ENCODE measurements around the gene CD63. TPM values are rescaled to one million over a fixed set of nuclear protein-coding genes. Genes with fewer than 3 reads are reported as not detected.

The CD63 gene
- total RNA-seq, 2 experiments from 2014 or later = 203 to 206 TPM

DNA sequence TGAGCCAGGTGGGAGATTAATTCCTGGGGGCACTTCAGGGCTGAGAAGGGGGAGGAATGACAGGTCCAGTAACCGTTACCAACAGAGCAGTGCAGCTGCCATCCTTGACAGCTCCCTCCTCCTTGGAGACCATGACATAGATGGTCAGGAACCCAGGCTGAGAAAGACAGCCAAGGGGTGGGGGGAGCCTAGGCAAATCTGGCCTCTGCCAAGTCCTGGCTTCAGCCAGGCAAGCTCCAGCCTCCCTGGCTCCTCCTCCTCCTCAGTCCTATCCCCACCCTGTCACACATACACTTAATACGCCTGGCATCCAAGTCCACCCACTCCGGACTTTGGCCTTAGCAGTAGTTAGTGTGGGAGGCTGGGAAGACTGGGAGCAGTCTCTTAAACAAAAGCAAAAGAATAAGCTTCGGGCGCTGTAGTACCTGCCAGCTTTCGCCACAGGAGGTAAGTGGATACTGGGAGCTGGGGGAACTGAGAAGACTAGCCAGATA lies 8.7 kb downstream of the CD63 start, which contains the start of gene RDH5:
TSS of gene RDH5 (plus strand) at position 323 of the 494 bp plus-strand sequence. CDS start 792 bp downstream, outside the sequence.
- ATAC-seq = no peak
- H3K27me3 Mint-ChIP-seq (ENCODE audit: low read depth) = peaks cover 2% of the 10 kb centered on the region
- POLR2A ChIA-PET = interaction anchor here (1.1 to 3.3 kb wide), 2 partner anchors 10 to 210 kb away, joined by 3 to 21 read pairs; partner anchors contain the start of gene CD63
- CTCF ChIA-PET = interaction anchor here (1.1 to 7.6 kb wide), 5 partner anchors 10 to 219 kb away, joined by 3 to 170 read pairs (median 5); partner anchors contain the start of gene CD63
- DNase-seq = no peak
- peak within 1 kb of the TSS; percentile 15 for H3K4me3 Mint-ChIP-seq
- H3K4me1 Mint-ChIP-seq (ENCODE audit: low read depth) = peaks cover 71% of the 10 kb centered on the region
- peak within 1 kb of the TSS; percentile 57 for H3K27ac Mint-ChIP-seq
- H3K9me3 Mint-ChIP-seq (ENCODE audit: insufficient read depth) = no peaks in the 10 kb centered on the region
- H3K36me3 Mint-ChIP-seq (ENCODE audit: low read depth) = peaks cover 34% of the 10 kb centered on the region

DNA sequence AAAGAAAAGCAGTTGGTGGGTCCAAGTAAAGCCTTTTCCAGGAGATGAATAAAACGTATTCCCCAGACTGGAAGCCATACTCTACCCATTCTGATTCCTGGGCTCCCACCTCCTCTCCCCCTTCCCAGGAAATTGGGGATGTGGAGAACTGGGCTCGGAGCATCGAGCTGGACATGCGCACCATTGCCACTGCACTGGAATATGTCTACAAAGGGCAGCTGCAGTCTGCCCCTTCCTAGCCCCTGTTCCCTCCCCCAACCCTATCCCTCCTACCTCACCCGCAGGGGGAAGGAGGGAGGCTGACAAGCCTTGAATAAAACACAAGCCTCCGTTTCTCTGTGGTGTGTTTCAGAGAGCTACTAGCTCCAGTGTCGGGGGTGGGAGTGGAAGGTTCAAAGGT lies 9.4 kb downstream of the CD63 start:
- ChIA-PET POLR2A (interaction anchor here (0.6 to 3.3 kb wide), 3 partner anchors 11 to 431 kb away, joined by 3 to 21 read pairs (median 5); partner anchors contain the start of genes CD63 and RAB5B), CTCF (interaction anchor here (1.1 to 7.6 kb wide), 5 partner anchors 10 to 220 kb away, joined by 3 to 170 read pairs (median 5); partner anchors contain the start of gene CD63)
- Mint-ChIP-seq H3K36me3 (ENCODE audit: low read depth) (peaks cover 27% of the 10 kb centered on the region), H3K4me3 (no peak overlapping the region), H3K27ac (no peak overlapping the region), H3K9me3 (ENCODE audit: insufficient read depth) (no peaks in the 10 kb centered on the region), H3K27me3 (ENCODE audit: low read depth) (peaks cover 2% of the 10 kb centered on the region), H3K4me1 (ENCODE audit: low read depth) (peaks cover 64% of the 10 kb centered on the region)
- no peak for ATAC-seq
- no peak for DNase-seq

DNA sequence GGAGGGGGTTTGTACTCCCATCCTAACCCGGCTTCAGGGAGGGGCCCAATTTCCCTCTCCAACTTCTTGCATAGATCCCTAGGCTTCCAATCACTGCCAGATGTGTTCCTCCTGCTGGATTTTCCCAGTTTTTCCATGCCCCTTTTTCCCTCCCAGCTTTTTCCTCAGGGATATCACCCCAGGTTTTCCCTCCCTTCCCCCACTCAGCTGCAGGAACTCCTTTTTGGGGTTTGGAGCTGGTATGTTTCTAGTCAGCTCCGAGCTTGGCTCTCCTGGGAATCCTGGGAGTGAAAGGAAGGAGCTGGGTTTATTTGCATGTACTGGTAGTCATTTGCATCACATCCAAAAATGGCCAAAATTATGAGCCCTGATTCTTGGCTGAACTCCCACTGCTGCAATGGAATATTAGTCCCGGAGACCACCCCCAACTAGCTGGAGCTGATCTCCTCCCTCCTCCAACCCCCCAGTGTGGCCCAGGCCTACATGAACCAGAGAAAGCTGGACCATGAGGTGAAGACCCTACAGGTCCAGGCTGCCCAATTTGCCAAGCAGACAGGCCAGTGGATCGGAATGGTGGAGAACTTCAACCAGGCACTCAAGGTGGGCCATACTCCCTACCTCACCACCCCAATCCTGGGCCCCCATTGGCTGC lies 10.1 kb downstream of the CD63 start:
- H3K4me1 Mint-ChIP-seq (ENCODE audit: low read depth) = peaks cover 62% of the 10 kb centered on the region

DNA sequence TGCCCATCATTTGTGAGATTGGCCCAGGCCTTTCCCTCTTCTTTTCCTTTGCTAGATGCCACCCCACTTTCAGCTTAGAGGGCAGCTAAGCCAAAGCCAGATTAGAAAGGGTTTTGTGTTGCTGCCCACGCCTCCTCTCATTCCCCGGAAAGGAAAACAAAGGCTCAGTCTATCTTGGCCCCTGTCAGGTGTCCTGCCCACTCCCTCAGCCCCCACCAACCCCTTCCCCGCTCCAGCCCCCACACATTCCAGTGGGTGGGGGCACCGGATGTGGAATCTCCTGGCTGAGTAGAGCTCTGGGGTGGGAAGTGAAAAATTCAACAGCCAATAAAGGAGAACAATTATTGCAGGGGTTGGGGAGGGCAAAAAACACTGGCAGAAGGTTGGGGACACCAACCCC lies 10.8 kb downstream of the CD63 start:
- POLR2A ChIA-PET = interaction anchor here (2.0 to 3.3 kb wide), 2 partner anchors 12 to 20 kb away, joined by 10 to 28 read pairs; partner anchors contain the start of gene CD63
- CTCF ChIA-PET = interaction anchor here (1.4 to 6.8 kb wide), 3 partner anchors 12 to 61 kb away, joined by 3 to 43 read pairs (median 35); partner anchors contain the start of gene CD63
- Mint-ChIP-seq H3K4me3 (peak overlapping the region; percentile 97), H3K27ac (no peak overlapping the region), H3K9me3 (ENCODE audit: insufficient read depth) (no peaks in the 10 kb centered on the region), H3K4me1 (ENCODE audit: low read depth) (peaks cover 62% of the 10 kb centered on the region), H3K27me3 (ENCODE audit: low read depth) (peaks cover 6% of the 10 kb centered on the region), H3K36me3 (ENCODE audit: low read depth) (peaks cover 19% of the 10 kb centered on the region)
- ATAC-seq (no peak), DNase-seq (no peak)

More for the DNA sequence above, 10.1 kb downstream of the CD63 start:
- ATAC-seq (no peak), DNase-seq (no peak)
- H3K36me3 Mint-ChIP-seq (ENCODE audit: low read depth) = peaks cover 24% of the 10 kb centered on the region
- CTCF ChIA-PET = interaction anchor here (1.4 to 7.6 kb wide), 5 partner anchors 11 to 208 kb away, joined by 3 to 170 read pairs (median 5); partner anchors contain the start of gene CD63
- POLR2A ChIA-PET = interaction anchor here (0.8 to 3.3 kb wide), 3 partner anchors 11 to 255 kb away, joined by 3 to 21 read pairs (median 10); partner anchors contain the start of genes CD63 and RAB5B
- no peak overlapping the region for H3K27ac Mint-ChIP-seq
- peaks cover 3% of the 10 kb centered on the region for H3K27me3 Mint-ChIP-seq (ENCODE audit: low read depth)
- H3K4me3 Mint-ChIP-seq = no peak overlapping the region
- H3K9me3 Mint-ChIP-seq (ENCODE audit: insufficient read depth) = no peaks in the 10 kb centered on the region

DNA sequence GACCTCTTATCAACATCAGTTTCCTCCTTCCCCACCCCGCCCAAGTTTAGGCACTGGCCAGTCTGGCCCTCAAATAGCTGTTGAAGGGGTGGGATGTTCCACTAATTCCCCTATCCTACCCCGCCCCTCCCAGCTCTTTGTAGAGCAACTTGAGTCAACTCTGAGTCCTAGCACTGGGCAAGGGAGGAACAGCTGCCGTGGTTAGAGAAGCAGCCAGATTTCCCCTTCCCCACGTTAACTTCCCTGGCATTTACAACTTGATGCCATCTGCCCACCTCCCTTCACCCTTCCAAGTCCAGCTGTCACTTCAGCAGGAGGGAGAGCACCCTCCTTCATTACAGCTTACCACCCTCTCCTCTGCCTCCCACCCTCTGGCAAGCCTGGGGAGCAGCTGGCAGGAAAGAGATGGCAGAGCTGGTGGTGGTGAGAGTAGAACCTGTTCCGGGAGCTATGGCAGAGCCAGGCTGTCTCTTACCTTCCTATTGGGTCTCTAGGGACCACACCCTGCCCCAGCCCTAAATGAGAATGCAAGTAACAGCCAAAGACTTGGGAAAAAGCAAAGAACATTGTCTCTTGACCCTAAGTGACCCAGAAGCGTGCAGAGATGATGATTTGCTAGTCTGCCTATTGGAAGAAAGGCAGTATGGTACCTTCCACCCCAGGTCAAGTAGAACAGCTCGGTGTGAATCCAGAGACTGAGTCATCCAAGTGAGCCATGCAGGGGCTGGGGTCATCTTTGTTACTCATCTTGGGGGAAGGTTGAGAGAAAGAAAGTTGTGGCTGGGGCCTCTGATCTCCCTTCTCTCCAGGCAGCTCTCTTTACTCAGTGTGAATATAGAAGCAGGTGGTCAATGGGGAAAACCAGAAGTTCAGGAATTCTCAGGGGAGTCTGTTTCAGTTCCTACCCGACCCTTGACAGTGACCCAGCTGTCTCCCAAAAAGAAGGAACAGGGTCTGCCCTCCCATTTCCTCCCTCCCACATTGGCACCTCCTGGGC lies 11.5 kb downstream of the CD63 start:
- POLR2A ChIA-PET = interaction anchor here (2.0 to 3.3 kb wide), 2 partner anchors 12 to 21 kb away, joined by 10 to 28 read pairs; partner anchors contain the start of gene CD63
- Mint-ChIP-seq H3K27ac (peak overlapping the region; percentile 96), H3K27me3 (ENCODE audit: low read depth) (peaks cover 11% of the 10 kb centered on the region), H3K4me3 (peak overlapping the region; percentile 97), H3K36me3 (ENCODE audit: low read depth) (peaks cover 19% of the 10 kb centered on the region), H3K9me3 (ENCODE audit: insufficient read depth) (no peaks in the 10 kb centered on the region), H3K4me1 (ENCODE audit: low read depth) (peaks cover 62% of the 10 kb centered on the region)
- CTCF ChIA-PET = interaction anchor here (0.9 to 6.8 kb wide), 8 partner anchors 8 to 1974 kb away, joined by 3 to 43 read pairs (median 7); partner anchors contain the start of gene CD63
- no peak for ATAC-seq
- DNase-seq = no peak

DNA sequence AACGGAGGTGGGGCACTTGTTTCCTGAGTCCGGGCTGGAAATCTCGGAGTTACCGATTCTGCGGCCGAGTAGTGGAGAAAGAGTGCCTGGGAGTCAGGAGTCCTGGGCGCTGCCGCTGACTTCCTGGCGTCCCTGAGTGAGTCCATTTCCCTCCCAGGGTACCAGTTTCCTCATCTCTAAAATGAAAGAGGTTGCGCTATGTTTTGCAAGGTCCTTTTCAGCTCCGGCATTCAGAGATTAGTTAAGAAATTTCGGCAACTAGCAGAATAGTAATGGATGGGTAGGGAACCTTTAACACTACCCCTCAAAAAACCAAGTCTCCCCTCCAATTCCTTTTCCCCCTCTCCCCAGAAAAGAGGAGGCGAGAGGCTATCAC lies 12.2 kb downstream of the CD63 start:
- POLR2A ChIA-PET = interaction anchor here (1.2 to 3.3 kb wide), 6 partner anchors 8 to 217 kb away, joined by 3 to 28 read pairs (median 6); partner anchors contain the start of gene CD63
- ATAC-seq = peak; percentile 0

DNA sequence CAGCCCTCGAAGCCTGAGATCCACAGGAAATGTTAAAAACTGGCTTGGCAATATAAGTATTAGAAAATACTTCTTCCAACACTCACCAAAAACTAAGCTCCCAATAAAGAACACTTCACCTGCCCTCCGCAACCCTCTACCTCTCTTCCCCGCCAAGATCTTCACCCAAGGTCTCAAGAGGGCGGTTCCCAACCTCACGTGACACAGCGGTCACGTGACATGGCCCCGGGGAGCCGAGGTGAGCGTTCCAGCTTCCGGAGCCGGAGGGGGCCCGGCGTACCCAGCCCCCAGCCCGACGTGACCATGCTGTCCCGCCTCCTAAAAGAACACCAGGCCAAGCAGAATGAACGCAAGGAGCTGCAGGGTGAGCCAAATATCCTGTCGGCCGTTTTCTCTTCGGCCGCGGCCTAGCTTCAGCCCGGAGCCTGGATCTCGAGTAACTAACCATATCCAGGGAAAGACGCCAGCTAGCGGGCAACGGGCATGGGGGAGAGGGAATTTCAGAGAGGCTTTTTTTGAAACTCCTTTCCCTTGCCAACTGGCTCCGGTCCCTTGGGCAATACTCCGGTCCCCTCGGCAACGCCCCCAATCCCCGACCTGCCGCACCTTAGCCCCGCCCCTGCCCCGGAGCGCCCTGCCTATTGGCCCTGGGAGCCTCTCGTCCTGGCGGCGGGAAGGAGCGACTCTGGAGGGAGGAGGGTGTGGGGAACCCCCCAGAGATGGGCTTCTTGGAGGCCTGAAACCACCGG lies 12.8 kb downstream of the CD63 start, which contains the start of gene BLOC1S1:
TSS of gene BLOC1S1 (plus strand) at position 214 of the 749 bp plus-strand sequence. CDS start at position 220, 6 bp downstream.
- ChIA-PET POLR2A (interaction anchor here (1.2 to 3.3 kb wide), 6 partner anchors 9 to 218 kb away, joined by 3 to 28 read pairs (median 4); partner anchors contain the start of gene CD63), CTCF (interaction anchor here (1.0 to 6.8 kb wide), 10 partner anchors 9 to 1972 kb away, joined by 3 to 43 read pairs (median 6); partner anchors contain the start of gene CD63)
- DNase-seq (peak; percentile 95), ATAC-seq (peak; percentile 95)
- H3K4me3 Mint-ChIP-seq = peak within 1 kb of the TSS; percentile 97
- H3K4me1 Mint-ChIP-seq (ENCODE audit: low read depth) = peaks cover 54% of the 10 kb centered on the region
- peak within 1 kb of the TSS; percentile 96 for H3K27ac Mint-ChIP-seq
- H3K27me3 Mint-ChIP-seq (ENCODE audit: low read depth) = peaks cover 17% of the 10 kb centered on the region
- peaks cover 19% of the 10 kb centered on the region for H3K36me3 Mint-ChIP-seq (ENCODE audit: low read depth)
- no peaks in the 10 kb centered on the region for H3K9me3 Mint-ChIP-seq (ENCODE audit: insufficient read depth)

More for the DNA sequence above, 12.2 kb downstream of the CD63 start:
- Mint-ChIP-seq H3K27ac (peak overlapping the region; percentile 96), H3K9me3 (ENCODE audit: insufficient read depth) (no peaks in the 10 kb centered on the region), H3K4me3 (peak overlapping the region; percentile 97), H3K4me1 (ENCODE audit: low read depth) (peaks cover 59% of the 10 kb centered on the region), H3K27me3 (ENCODE audit: low read depth) (peaks cover 17% of the 10 kb centered on the region), H3K36me3 (ENCODE audit: low read depth) (peaks cover 19% of the 10 kb centered on the region)
- CTCF ChIA-PET = interaction anchor here (0.9 to 6.8 kb wide), 9 partner anchors 8 to 1973 kb away, joined by 4 to 43 read pairs (median 6); partner anchors contain the start of gene CD63
- DNase-seq = no peak

DNA sequence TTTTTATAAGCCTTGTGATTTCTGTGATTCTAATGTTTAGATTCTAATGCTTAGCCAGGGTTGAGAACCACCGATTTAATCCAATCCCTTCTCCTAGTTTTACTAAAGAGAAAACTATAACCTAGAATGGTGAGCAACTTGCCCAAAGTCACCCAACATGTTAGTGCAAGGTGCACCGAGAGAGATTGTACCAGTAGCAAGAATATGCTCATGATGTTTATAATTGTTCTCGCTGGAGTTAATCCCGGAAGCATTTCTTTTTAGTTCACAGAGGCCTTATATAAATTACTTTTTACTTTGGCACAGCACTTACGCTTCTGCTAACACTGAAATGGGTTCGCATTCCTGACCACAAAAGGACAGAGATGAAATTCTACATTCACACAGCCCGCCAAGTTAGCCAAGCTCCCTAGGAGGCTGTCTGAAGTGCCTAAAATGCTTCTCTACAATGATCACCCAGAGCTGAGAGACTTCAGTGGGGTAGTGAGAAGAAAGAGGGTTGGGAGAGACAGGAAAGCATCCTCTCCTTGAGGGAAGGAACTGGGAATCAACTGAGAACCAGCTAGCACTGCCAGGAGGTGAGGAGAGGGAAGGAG lies 13.5 kb downstream of the CD63 start:
- no peak for DNase-seq
- Mint-ChIP-seq H3K36me3 (ENCODE audit: low read depth) (peaks cover 19% of the 10 kb centered on the region), H3K9me3 (ENCODE audit: insufficient read depth) (no peaks in the 10 kb centered on the region), H3K4me1 (ENCODE audit: low read depth) (peaks cover 47% of the 10 kb centered on the region), H3K4me3 (peak overlapping the region; percentile 97), H3K27ac (peak overlapping the region; percentile 96), H3K27me3 (ENCODE audit: low read depth) (peaks cover 22% of the 10 kb centered on the region)
- ChIA-PET CTCF (interaction anchor here (1.0 to 6.8 kb wide), 8 partner anchors 9 to 1972 kb away, joined by 3 to 43 read pairs (median 6); partner anchors contain the start of gene CD63), POLR2A (interaction anchor here (1.2 to 3.3 kb wide), 6 partner anchors 8 to 218 kb away, joined by 3 to 28 read pairs (median 4); partner anchors contain the start of gene CD63)
- no peak for ATAC-seq

DNA sequence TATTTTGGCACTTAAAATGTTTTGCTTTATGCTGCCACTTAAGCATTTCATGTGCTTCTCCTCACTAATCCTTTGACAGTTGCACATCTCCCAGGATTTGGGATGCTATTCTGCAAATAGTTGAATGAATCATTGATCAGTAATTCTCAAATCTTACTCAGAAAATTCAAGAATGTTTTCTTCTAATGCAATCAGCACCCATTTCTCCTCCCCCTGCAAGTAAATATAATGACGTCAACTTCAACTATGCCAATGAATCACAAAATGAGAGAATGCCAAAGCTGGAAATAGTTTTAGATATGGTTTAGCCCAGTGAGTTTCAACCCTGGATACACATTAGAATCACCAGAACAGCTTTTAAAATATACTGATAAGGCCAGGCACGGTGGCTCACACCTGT lies 15.1 kb downstream of the CD63 start:
- CTCF ChIA-PET = interaction anchor here (0.9 to 1.6 kb wide), 2 partner anchors 11 to 25 kb away, joined by 3 to 5 read pairs; no protein-coding TSS in a partner anchor
- DNase-seq (no peak), ATAC-seq (no peak)
- no peak overlapping the region for H3K4me3 Mint-ChIP-seq
- no peaks in the 10 kb centered on the region for H3K9me3 Mint-ChIP-seq (ENCODE audit: insufficient read depth)
- H3K4me1 Mint-ChIP-seq (ENCODE audit: low read depth) = peaks cover 38% of the 10 kb centered on the region
- H3K27ac Mint-ChIP-seq = no peak overlapping the region
- POLR2A ChIA-PET = no interaction called here
- peaks cover 35% of the 10 kb centered on the region for H3K27me3 Mint-ChIP-seq (ENCODE audit: low read depth)
- peaks cover 14% of the 10 kb centered on the region for H3K36me3 Mint-ChIP-seq (ENCODE audit: low read depth)

All from activated CD8-positive, alpha-beta T cell treated with anti-CD3 and anti-CD28 coated beads, Interleukin-2, amount 10 ng/mL, durations not matched to agents 7 days and 5 days (primary cell).